GM19397 (cell line): ENCODE results near the gene INAFM2.
A peak's percentile ranks its signal among the peaks of the same experiment; 100 is the strongest.

Experiments used
- ATAC-seq: cut with Tn5 transposase; IDR thresholded peaks from one replicate; pipeline ENCODE4 v1.9.1; 2021; ENCODE audit warnings: mild to moderate bottlenecking, moderate library complexity; ENCODE audit not compliant: unreplicated experiment

The INAFM2 gene

DNA sequence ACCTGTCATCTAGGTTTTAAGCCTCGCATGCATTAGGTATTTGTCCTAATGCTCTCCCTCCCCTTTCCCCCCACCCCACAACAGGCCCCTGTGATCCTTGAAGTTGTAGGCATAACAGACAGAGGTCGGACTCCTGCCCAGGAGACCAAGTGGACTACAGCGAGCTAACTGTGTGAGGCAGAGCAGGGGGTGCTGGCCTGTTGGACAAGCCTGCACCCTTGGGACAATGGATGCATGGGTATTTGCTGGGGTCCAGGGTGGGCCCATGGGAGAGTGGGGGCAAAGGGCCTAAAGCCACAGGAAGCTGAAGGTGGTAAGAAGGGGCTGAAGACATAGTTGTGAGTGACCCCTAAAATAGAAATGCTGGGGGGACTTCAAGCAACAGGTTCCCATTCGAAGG is 18.2 kb upstream of the INAFM2 start:
- no peak for ATAC-seq

DNA sequence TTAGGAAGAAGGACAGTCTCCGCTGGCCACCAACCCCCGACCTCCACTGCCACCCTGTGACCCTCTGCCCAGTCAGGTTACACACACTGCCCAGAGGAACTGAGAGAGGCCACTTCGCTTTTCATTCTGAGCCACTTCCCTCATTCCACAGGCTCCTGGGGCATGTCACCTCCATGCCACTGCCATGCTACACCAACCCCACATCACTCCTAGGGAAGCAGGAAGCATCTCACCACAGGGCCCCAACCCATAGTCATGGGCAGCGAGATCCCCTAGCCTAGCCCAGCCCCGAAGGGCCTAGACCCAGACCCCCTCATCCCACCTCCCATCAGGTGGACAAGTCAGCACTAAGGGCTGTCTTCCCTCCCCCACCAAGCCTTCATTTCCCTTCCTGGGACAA is 17.1 kb upstream of the INAFM2 start:
- ATAC-seq = no peak

- no peak for ATAC-seq
Measured at GRCh38 chr15:40306908-40307307, 16.6 kb upstream of the INAFM2 start.

DNA sequence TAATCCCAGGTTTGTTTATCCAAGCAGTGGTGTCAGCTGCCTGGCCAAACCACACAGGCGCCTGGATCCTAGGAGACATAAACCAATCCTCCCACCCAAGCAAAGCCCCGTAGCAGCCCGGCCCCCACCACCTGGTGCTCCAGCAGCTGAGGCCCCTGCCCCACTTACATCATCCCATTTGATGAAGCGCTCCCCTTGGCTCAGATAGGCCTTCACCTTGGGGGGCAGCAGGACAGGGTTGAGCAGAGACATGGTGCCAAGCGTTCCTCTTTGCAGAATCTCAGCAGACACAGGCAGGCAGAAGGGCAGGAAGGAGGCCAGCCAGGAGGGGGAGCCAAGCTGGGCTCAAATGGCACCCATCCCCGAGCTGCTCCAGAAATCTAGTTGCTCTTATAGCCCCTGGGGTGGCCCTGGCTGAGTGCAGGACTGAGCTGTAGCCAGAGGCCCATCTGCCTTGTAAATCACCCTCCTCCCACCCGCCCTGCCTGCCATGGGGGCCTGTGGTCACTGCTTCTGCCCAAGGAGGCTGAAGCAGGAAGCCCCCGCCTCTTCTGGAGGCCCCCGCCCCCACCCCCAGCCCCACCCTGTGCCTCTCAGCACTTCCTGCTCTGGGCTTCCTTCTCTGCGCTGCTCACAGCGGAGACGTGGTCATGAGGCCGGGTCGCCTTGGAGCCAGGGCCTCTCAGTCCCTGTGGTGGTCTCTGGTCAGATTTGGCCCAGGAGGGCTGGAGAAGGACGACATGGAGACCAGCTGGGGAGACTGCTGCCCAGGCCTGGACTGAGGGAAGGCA is 15.9 kb upstream of the INAFM2 start, which contains the start of gene PLCB2:
Gene PLCB2 (minus strand): TSS at position 515 of the 791 bp plus-strand sequence. CDS start 263 bp downstream, at position 252.
- ATAC-seq = peak; percentile 49

GRCh38 chr15:40309344-40309862 is 14.1 kb upstream of the INAFM2 start:
- no peak for ATAC-seq

DNA sequence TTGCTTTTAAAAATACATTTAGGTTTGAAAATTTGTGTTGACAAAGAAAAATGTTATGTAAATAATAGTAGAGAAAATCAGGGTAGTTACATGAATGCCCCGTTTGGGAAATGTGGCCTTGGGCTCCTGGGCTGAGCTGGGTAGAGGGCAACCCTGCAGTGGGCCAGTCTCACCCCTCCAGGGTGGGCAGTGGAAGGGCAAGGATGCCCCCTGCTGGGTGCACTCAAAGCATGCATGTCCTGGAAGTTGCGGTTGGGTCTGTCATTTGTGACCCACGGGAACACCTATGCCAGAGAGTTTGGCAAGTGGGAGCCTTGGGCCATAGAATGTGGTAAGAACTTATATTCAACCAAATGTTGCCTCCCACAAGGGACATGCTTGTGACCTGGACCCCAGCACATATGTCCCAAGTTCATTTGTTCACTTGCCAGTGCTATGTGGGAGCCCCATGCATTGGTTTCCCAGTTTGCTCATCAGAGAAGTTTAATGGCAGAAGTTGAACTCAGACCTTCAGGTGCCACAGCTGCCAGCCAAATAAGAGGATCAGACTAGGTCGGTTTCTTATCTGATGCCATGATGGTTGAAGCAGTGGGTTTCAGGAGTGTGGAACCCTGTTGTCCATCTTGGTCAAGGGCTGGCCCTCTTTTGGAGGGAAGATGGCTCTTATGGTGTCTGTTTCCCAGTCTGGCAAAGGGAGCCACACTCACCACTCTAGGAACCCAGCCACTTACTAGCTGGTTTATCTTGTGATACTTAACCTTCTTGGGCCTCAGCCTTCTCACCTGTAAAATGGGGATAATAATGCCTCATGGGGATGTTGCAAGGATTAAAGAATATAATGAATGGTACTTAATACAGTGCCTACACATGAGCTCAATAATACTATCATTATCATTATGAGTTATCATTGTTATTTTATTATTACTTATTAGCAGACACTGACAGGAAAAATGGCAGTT is 13.2 kb upstream of the INAFM2 start:
- no peak for ATAC-seq

GRCh38 chr15:40310993-40311392 is 12.5 kb upstream of the INAFM2 start:
- ATAC-seq = no peak

- ATAC-seq = no peak
Measured at GRCh38 chr15:40312370-40313158, 10.9 kb upstream of the INAFM2 start.

- ATAC-seq = no peak
Measured at GRCh38 chr15:40313531-40314398, 9.7 kb upstream of the INAFM2 start.

- no peak for ATAC-seq
Measured at GRCh38 chr15:40314723-40315276, 8.7 kb upstream of the INAFM2 start.

DNA sequence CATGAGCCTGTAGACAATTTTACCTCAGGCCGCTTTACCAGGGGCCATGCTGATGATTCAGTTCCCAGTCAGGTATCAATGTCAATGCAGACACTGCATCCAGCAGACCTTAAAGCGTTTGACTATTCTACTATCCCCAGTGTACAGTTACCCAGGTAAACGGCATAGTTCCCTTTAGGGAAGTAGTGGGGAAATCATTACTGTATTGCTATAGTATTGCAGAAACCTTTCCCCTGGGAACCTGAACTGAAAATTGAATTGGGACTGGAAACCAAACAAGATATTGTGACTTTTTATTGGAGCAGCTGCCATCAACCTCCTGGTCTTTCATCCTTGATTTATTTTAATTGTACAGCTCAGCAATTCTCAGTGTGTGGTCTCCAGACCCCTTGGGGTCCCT is 6.6 kb upstream of the INAFM2 start:
- no peak for ATAC-seq

DNA sequence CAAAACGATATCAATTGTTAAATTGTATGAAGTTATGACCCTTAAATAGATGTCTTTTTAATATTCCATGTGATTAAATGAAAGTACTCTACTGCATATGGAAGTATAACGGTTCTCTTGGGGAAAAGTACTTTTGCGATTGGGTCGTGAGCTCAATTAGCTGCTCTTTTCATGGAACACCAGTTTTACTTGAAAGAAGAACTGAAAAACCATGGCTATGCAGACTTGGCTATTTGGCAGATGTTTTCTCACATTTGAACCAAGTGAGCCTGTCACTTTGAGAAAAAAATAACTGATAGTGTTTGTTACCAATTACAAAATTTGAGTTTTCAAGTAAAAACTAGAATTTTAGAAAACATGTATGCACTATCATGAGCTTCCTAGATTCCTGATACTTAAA is 5.9 kb upstream of the INAFM2 start:
- ATAC-seq = no peak

DNA sequence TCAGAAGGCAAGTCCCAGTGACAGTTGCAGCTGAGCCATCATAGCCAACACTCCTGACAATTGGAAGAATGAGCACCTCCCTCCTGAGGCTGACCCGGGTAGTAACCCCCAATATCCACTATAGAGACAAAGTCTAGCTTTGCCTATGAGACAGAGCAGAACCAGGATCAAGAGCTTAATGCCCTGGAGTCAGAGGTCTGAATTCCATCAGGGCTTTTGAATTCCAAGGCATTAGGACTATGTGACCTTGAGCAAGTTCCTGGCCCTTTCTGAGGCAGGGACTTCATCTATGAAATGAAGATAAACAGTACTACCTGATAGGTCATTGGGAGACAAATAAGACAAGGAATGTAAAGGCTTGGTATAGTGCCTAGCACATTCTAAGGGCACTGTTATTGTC is 3.1 kb upstream of the INAFM2 start:
- no peak for ATAC-seq

- ATAC-seq = no peak
Measured at GRCh38 chr15:40320931-40321371, 2.5 kb upstream of the INAFM2 start.

GRCh38 chr15:40322531-40323238 is 807 bp upstream of the INAFM2 start:
- ATAC-seq = no peak

DNA sequence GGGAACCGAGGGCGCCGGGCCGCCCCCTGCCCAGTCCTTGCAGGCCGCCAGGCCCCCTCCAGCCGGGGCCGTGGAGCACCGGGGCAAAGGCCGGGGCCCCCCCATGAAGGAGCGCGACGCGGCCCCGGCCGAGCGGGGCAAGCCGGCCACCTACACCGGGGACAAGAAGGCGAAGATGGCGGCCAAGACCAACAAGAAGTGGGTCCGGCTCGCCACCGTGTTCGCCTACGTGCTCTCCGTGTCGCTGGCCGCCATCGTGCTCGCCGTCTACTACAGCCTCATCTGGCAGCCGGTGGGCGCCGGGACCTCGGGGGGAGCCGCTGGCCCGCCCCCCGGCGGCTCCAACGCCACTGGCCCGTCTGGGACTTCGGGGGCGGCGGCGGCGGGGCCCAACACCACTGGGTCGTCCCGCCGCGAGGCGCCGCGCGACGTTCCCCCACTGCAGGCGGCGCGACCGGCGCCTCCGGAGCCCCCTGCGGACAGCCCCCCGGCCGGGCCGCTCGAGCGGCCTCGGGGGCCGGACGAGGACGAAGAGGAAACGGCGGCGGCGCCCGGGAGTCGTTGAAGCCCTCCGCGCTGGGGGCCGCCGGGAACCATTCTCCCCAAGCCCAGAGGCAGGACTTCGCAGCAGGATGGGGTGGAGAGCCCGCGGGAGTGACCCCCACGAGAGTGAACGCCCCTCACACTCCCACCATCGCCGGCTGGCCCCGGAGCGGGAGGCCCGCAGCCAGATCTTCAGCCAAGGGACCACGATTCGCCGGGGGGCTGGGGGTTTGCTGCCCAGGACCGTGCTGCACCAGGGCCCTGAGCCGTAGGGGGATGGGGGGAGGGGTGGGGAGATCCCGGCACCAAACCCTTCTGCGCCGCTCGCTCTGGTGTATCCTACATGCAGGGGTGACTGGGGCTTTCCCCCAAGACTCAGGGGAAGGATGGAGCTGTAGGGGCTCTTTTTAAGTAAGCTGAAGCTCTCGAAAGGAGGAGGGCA is 753 bp downstream of the INAFM2 start:
- peak; percentile 7 for ATAC-seq

DNA sequence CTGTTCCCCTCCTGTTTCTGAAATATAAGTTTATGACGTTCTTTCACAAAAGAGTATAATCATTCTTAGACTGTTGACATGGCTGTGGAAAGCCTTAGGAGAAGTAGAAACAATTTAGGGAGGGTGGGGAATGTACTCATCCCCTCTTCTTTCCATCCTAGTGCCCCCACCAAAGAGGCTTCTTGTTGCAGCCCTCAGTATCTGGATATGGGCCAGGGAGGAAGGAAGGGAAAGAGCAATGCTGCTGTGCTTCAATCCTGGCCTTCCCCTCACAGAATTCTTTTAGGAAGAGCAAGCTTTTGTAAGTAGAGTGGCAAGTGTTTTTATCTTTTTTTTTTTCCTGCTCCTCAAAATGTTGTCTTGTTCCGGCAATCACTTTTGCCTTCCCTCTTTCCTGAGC is 1.7 kb downstream of the INAFM2 start:
- no peak for ATAC-seq

DNA sequence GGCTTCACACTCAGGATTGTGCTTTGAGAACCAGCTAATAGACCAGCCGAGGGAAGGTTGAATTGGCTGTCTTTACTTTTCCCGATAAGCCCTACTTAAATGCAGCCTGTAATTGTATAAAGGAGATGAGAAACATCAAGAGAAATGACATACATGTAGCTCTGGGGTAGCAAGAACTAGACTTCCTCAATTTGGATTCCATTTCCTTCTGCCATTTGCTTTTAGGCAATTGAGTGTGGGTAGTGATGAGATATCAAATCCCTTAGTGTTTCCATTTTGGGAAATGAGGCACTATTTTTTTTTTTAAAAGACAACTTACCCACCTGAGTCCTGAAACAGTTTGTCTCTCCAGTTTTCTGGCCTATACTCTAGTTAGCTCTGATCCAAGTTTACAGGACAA is 2.2 kb downstream of the INAFM2 start:
- no peak for ATAC-seq
